OCI-M1 (cell line): Measurements from ENCODE around the gene CLASP1.
A peak's percentile ranks its signal among the peaks of the same experiment; 100 is the strongest.

ENCODE experiments used
- DNase-seq: peaks from one replicate; lab custom pipeline; 2025; lab: John Stamatoyannopoulos, UW

Gene CLASP1

DNA sequence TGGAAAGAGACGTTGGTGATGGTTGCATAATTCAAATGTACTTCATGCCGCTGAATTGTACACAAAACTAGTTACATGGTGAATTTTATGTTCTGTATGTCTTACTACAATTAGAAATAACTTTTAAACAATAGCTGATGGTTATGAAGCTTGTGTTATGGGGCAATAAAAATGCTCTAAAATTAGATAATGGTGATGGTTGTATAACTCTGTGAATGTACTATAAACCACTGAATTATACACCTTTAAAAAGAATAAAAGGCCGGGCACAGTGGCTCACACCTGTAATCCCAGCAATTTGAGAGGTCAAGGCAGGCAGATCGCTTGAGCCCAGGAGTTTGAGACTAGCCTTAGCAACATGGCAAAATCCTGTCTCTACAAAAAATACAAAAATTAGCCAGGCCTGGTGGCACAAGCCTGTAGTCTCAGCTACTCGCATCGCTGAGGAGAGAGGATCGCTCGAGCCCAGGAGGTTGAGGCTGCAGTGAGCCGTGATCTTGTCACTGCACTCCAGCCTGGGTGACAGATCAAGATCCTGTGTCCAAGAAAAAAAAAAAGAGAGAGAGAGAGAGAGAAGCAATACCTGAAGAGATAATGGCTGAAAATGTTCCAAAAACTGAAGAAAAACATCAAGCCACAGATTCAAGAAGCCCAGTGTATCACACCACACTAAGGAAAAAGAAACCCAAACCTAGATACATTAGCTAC is 112.3 kb downstream of the CLASP1 start:
- DNase-seq: no peak

DNA sequence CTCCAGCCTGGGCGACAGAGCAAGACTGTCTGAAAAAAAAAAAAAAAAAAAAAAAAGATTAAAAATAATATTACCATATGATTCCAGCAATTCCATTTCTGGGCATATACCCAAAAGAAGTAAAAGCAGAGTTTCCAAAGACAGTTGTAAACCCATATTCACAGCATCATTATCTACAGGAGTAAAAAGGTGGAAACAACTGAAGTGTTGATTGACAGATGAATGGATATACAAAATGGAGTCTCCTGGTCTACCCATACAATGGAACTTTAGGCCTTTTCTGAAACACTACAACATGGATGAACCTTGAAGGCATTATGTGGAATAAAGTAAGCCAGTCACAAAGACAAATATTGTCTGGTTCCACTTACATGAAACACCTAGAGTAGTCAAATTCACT is 112.9 kb downstream of the CLASP1 start:
- no peak for DNase-seq

DNA sequence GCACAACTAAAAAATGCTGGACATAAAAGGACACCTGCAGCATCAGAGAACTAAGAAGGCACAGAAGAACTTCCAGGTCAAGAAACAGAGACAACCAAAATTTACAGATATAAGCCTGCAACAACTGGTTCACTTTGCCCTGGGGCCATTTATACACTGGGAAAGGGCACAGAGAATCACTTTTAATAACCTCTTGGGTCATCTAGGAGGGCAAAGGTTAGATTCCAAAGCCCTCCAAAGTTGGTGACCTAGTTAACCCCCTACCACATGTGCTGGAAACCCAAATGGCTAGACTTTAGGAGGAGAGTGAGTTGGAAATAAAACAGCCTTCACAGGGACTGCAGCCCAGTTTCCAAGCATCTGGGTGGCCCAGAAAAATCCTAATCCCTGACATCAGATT is 115.3 kb downstream of the CLASP1 start:
- peak; percentile 15 for DNase-seq

DNA sequence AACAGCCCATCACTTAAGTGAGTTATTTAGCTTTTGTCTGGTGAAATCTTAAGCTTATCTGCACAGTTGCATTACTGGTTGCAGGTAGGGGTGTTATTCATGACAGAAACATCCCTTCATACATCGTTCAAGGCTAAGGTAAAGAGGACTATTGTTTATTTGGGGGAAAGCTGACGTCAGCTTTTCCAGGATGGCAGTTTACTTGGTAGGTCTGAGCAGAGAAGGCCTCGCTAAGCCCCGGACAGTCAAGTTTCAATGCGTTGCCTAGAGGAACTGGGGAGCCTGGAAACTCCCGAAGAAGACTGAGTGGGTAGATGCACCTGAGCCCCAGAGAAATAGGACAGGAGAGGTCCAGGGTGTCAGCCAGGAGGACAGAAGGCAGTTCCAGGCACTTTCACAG is 116.4 kb downstream of the CLASP1 start:
- no peak for DNase-seq

DNA sequence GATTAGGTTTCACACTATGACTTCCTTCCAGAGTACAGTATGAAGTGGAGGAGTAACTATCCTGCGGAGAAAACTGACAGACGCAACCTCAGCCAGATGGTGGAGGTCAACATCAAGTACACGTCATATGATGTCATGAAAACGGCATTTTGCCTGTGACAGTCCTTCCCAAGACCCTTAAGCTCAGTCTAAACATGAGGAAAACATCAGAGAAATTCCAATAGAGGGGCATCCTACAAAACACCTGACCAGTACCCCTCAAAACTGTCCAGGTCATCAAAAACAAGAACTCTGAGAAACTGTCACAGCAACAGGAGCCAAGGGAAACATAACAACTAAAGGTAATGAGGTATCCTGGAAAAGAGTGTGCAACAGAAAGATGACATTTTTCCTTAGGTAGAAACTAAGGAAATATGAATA is 116.9 kb downstream of the CLASP1 start:
- DNase-seq: peak; percentile 61

DNA sequence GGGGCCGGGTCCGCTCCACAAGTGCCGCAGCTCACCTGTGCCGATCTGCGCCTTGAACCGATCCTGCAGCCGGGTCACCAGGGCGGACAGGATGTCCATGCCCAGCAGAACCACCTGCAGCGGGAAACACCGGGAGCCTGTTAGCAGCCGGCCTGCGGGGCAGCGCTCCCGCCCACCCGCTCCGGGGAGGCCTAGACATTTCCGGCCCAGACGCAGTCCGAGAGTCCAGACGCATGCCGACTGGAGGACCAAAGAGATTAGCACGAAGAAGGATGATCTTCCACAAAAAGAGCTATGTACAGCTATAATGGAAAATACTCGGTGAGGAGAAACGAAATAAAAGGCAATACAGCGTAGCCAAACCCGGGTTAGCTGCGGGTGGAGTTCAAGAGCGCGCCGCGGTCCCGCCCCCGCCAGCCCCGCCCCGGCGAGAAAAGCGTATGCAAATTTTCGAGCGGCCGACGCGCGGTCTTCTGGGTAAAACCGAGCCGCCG is 119.0 kb downstream of the CLASP1 start:
- DNase-seq: peak; percentile 92

DNA sequence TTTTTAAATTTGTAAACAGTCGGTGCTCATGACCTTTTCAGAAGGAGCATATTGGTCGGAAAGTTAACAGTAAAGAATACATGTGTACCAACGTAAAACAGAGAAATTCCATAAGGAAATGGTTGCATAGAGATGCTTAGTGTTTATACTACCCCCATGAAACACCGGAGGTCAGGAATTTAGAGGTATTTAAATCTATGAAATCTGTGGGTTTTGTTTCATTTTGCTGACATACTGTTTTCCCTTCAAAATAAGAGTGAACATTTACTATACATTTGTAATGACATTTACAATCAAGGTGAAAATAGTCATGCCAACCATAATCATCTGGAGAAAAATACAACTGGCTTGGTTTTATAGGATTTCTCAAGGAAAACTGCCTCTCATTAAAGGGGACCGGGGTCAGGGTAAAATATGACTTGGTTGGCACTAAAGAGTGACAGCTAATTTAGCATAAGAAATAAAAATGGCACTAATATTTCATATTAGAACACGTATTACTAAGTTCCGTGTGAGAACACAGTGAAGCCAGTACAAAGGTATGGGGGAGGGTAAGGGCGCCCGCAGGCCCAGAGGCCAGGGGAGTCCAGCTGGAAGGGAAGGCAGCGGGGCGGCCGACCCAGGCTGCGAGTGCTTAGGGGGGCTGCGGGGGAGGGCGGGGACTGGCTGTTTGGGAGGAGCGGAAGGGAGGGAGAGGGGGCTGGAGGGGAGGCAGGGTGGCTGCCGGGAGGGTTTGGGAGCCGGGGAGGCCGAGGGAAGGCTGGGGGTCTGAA is 119.6 kb downstream of the CLASP1 start:
- peak; percentile 83 for DNase-seq

DNA sequence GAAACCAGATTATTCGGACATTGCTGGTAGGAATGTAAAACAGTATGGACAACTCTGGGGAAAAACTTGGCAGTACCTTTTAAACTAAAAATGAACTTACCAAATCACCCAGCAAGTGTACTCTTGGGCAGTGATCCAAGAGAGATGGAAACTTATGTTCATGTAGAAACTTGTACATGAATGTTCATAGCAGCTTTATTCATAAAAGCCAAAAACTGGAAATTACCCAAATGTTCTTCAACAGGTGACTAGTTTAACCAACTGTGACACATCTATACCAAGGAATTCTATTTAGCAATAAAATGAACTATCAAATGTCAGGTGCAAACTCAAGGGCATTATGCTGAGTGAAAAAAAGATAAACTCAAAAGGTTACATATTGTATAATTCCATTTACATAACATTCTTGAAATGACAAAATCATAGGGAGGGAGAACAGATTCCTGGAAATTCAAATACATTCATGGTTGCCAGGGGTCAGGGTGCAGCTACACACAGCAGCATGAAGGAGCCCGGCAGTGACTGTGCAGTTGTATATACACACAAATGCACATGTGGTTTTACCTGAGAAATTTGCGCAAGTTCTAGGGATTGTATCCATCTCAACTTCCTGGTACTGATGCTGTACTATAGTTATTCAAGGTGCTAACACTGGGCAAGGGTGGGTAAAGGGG is 122.1 kb downstream of the CLASP1 start:
- no peak for DNase-seq

DNA sequence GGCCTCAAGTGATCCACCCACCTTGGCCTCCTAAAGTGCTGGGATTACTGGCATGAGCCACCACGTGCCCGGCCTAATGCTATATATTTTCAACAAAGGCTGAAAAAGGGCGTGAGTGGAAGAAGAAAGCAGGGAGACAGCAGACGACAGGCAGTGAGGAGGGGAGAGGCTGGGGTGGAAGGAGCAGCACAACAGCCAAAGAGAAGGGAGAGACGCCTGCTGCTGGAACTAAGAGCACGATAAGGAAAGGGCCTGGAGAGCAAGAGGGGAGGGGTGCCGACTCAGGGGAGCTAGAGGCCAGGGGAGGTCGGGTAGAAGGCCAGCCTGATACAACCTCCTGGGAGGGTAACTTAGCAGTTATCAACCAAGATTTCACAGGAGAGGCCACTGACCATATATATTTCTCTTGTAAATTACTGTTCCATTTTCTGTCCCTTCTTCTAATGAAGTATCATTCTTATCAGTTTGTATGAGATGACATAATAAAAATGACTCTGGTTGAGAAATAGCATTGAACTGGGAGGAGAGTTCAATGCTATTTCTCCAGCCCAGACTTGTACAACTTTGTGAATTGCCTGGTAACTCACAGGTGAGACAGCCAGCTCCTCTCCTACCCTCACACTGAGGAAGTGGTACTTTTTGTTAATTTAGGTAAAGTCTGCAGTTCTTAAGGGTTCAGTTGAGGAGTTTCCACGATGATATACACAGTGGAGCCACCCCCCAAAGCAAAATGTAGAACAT is 124.4 kb downstream of the CLASP1 start:
- DNase-seq: no peak

DNA sequence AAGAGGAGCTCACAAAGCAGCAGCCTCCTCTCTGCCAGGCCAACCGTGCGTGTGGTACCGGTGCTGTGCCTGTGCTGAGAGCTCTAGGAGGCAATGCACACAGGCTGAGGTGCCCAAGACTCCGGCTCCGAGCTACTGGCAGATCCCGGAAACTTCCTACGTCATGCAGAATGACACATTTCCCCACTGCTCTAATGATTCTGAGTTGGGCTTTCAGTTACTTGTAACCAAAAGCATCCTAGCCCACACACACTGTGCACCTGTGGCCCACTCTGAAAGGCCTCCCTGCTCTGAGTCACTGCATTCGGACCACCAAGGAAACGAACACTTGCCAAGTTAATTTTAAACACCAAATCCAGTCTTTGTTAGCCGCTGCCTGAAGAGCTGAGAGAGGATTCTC is 127.9 kb downstream of the CLASP1 start:
- no peak for DNase-seq

DNA sequence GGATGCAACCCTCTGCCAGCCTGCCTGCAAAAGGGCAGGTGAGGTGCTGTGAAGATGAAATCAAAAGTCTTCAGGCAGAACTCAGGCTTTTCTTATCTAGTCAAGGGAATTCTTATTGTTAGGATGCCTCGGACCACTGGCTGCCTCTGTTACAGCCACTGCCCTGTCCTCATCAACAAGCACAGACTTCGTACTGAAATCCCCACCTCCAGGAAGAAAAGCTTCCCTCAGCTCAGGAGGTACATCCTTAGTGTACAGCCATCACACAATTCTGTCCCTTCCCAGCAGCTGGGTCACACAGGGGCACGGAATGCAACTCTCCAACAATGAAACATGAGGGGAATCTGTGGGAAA is 128.6 kb downstream of the CLASP1 start:
- DNase-seq: no peak

DNA sequence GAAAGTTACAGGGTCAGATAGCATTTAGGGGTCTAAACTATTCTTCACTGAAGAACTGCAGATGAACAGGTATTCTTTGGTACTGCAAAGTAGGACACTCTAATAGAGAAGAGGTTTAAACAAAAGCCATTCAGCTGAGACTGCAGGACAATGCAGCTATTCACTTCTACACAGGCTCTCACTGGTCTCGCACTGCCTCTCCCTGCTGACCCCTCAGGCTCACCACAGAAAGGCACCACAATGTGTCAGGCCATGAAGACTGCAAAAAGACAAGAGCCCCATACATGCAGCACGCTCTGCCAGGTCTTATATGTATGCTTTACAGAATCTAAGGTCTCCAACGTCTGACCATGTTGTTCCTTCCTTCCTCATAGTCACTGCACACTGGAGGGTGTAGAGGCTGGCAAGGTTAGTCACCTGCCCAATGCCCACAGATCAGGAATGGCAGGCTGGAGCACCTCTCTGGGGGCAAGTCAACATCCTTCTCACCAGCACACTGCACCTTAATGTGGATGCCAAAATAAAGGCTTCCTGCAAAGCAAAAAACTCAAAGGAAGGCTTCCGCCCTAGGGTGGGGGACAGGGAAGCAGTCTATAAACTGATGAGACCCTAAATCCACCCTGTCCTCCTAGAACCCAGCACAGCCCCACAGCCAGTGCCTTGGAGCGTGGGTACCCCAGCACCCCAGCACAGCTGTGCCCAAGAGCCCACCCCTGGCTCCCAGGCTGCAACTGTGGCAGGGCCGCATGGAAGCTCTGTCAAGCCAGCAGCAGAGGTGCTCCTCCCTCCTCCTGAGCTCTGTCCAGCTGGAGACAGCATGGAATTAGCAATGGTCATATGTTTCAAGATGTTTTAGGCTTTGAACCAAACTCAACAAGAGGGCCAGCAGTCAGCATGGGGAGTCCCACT is 129.3 kb downstream of the CLASP1 start:
- DNase-seq: no peak

DNA sequence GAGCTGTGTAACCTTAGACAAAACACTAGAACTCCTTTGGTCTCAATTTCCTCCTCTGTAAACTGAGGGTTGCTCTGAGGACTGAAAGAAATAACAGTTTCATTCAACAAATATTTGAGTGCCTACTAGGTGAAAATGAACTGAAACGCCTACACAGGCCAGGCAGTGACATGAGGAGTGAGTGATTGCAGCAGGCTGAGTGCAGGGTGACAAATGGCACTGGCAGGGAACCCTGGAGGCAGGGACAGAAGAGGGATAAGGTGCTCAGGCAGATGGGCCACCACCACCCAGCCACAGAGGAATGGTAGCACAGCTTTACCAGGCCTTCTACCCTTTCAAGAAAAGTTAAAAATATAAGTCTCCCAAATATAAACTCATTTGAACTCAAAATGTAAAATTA is 130.1 kb downstream of the CLASP1 start:
- no peak for DNase-seq

DNA sequence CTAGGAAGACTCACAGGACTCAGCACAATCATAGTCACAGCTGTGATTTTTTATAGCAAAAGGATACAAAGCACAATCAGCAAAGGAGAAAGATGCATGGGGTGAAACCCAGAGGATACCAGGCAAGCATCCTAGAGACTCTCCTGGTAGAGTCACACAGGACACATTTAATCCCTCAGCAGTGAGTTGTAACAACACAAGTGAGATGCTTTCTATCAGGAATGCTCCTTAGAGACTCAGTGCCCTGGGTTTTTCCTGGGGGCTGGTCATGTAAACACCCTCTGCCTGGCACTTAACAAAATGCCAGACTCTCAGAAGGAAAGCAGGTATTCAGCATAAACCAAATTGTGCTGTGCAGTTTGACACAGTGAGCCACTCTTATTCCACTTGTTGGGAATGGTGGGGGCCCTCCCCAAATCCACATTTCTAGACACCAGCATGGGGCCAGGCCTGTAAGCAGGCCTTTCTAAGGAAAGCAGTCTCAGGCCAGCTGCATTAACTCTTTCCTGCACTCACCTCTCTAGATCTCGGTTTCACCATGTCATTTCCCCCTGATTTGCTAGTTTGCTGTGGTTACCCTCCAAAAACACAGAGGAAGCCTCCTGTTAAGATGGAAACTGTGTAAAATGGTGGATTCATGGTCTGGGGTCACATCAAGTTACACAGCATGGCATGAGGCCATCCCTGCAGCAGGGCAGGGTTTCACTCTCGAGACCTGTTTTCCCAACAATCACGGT is 135.5 kb downstream of the CLASP1 start:
- DNase-seq: no peak

DNA sequence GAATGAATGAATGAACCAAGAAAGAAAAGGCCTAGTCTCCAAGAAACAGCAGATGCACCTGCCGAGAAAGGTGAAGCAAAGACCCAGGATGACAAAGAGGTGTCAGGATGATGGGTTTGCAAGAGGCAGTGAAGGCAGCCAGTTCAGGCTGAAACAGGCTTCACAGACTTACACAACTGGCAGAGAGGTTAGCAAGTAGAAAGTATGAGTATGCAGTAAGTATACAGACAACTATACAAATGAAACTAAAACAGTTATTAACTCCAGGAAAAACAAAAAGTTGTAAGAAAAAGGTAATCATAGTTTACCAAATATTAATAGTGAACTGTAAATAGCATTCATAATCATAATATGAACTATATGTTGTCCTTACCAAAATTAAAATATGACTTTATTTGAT is 138.4 kb downstream of the CLASP1 start:
- DNase-seq: no peak

DNA sequence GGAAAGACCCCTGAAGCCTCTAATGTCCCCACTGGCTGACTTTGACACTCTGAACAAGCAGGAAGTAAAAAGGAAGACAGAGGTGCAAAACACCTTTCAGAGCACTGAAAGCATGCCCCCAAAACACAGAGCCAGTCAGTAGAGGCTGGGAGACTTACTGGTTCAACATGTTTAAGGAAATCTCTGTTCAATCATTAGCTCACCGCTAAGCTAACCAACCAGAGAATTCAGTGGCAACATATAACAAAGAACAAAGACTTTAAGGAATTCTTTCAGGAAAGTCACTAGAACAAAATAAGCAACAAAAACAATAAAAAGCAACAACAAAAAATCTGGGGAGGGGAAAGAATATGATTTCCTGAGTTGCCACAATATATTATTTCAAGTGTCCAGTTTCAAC is 142.6 kb downstream of the CLASP1 start:
- DNase-seq: no peak

DNA sequence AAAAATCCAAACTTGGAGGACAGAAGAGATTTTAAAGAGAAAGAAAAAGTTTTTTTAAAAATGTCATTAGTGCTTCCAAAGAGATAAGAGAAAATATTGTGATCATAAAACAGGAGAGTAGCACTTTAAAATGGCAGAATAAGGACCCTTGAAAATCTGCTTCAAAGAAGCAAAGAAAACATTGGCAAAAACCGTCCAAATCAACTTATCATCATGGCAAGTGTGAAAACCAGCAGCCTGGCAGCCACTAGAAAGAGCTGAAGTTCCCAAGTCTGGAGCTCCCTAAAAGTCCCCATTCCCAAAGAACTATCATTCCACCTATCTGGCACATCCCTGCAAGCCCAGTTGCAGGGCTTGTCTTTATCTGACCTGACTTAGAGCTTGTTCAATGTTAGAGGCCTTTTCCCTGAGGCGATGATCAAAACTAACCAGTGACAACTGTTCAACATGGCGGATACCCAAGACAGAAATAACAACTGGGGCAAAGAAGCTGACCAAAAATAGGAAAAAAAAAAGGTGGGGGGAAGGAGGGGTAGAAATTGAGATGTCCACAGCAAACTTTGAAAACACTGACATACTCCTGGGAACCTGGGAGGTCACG is 143.2 kb downstream of the CLASP1 start:
- DNase-seq: no peak

DNA sequence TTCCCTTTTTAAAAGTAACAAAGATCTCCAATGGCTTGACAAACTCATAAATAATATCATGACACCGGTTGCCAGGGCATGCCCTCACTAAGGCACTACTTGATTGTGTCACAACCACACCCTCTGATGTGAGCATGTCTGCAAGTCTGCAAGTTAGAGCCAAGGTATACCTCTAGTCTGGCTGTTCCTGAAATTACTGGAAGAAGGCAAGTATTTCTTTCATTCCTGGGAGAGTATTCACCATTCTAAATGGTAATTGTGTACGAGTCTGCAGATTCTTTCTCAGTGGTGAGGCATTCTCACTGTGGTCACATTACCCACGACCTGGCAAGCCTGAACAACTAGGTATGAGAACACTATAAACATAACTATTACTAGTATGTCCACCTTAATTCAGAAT is 144.3 kb downstream of the CLASP1 start:
- no peak for DNase-seq

DNA sequence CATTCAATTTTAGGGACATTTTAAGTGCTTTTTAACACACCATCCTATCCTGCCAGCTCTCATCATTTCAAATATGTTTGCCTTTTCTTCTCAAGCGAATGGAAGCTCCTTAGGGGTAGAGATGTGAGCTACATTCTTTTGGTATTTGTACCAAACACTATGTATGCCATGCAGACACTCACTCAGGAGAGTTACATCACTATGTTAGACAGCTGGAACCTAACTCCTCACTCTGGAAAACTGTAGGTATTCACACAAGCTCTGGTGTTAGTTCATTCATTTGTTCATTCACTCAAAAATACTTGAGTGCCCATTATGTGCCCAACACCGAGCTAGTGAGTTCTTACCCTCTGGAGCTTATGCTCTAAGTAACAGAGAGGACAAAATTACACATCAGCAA is 144.9 kb downstream of the CLASP1 start:
- no peak for DNase-seq

DNA sequence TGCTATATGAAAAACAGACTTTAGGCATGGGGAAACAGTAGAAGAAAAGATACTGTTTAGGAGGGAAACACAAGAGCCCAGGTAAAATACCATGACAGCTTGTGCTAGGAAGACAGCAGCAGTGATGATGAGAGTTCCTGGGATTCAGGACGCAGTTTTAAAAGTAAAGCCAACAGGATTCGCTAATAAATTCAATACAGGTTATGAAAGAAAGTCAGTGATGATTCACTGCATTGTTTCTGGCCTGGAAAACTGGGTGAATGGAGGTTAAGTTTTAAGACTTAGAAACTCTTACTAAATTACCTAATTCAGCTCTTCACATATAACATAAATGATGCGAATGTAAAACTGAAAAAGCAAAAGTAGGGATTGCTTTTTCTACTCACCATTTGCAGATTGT is 146.5 kb downstream of the CLASP1 start:
- no peak for DNase-seq
